Measurements from ENCODE around the gene EME1.

EME1 gene

GRCh38 chr17:50372758-50373556 is at the start of gene EME1, which contains the start of gene MRPL27:
Gene EME1 (plus strand): TSS chr17:50373229. CDS start chr17:50375209, 1,980 bp downstream.
Gene MRPL27 (minus strand): TSS chr17:50373184. CDS start chr17:50373170, 14 bp downstream.
- DNase-seq (ENCODE audit: low read depth, low spot score): peak; percentile 75

- DNase-seq (ENCODE audit: low read depth, low spot score): no peak
Measured at GRCh38 chr17:50325906-50326305, 47.1 kb upstream of the EME1 start.

- no peak for DNase-seq (ENCODE audit: low read depth, low spot score)
Measured at GRCh38 chr17:50326831-50327364, 46.1 kb upstream of the EME1 start.

- no peak for DNase-seq (ENCODE audit: low read depth, low spot score)
Measured at GRCh38 chr17:50328363-50329325, 44.4 kb upstream of the EME1 start.

- DNase-seq (ENCODE audit: low read depth, low spot score): no peak
Measured at GRCh38 chr17:50329716-50330115, 43.3 kb upstream of the EME1 start.

GRCh38 chr17:50330151-50330775 is 42.8 kb upstream of the EME1 start:
- DNase-seq (ENCODE audit: low read depth, low spot score): no peak

- DNase-seq (ENCODE audit: low read depth, low spot score): no peak
Measured at GRCh38 chr17:50331085-50331791, 41.8 kb upstream of the EME1 start.

GRCh38 chr17:50332196-50332595 is 40.8 kb upstream of the EME1 start:
- DNase-seq (ENCODE audit: low read depth, low spot score): no peak

GRCh38 chr17:50333291-50334057 is 39.6 kb upstream of the EME1 start:
- DNase-seq (ENCODE audit: low read depth, low spot score): peak; percentile 24

GRCh38 chr17:50337956-50338355 is 35.1 kb upstream of the EME1 start:
- DNase-seq (ENCODE audit: low read depth, low spot score): no peak

GRCh38 chr17:50338645-50339044 is 34.4 kb upstream of the EME1 start:
- DNase-seq (ENCODE audit: low read depth, low spot score): no peak

GRCh38 chr17:50339381-50339780 is 33.6 kb upstream of the EME1 start:
- DNase-seq (ENCODE audit: low read depth, low spot score): no peak

- DNase-seq (ENCODE audit: low read depth, low spot score): no peak
Measured at GRCh38 chr17:50344731-50345365, 28.2 kb upstream of the EME1 start.

GRCh38 chr17:50345432-50346312 is 27.4 kb upstream of the EME1 start, which contains the start of gene XYLT2:
Gene XYLT2 (plus strand): TSS chr17:50346126. CDS start chr17:50346141, 15 bp downstream.
- no peak for DNase-seq (ENCODE audit: low read depth, low spot score)

GRCh38 chr17:50346313-50347116 is 26.5 kb upstream of the EME1 start:
- DNase-seq (ENCODE audit: low read depth, low spot score): no peak

- DNase-seq (ENCODE audit: low read depth, low spot score): no peak
Measured at GRCh38 chr17:50347117-50347893, 25.7 kb upstream of the EME1 start.

GRCh38 chr17:50347894-50348291 is 25.1 kb upstream of the EME1 start:
- no peak for DNase-seq (ENCODE audit: low read depth, low spot score)

Data from brain pericyte (primary cell).